NCI-H82 treated with DMSO at 0.1 percent for 48 hours (cell line): ENCODE data around the gene ANKRD60.
A peak's percentile ranks its signal among the peaks of the same experiment; 100 is the strongest.

Experiments
- DNase-seq: peaks from one replicate; lab custom pipeline; 2025; ENCODE audit not compliant: unreplicated experiment; lab: John Stamatoyannopoulos, UW

Gene ANKRD60

DNA sequence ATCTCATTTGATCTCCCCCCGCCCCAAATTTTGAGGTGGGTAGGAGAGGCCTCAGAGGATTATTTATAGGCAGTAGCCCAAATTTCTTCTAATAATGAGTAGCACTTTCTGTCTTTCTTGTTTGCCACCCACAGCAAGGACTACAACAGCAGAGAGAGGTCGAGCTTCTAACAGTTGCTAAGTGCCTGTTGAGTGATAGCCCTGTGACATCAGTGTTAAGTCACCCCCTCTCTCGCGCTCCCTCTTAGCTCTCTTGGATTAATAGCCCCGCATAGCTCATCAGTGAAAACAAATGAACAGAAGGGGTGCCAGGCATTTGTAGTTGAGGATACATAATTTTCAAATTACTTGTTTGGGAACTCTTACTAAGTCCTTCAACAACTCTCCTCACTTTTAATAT is 3.5 kb downstream of the ANKRD60 start:
- DNase-seq = no peak

DNA sequence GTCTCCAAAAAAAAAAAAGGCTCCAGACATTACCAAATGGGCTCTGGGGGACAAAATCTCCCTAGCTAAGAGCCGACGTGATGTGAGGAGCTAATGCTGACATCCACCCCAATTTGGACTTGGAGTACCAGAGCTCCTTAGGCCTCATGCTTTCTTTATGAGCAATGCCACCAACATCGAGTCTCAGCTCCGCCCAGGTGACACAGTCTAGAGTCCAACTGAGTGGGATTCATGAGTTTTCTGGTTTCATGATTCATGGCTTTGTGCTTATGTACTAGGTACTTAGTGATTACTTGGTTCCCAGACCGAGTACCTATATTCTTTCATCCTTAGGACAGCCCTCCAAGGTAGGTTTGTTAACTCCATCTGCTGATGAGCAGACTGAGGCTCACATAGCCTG is 4.4 kb downstream of the ANKRD60 start:
- no peak for DNase-seq

DNA sequence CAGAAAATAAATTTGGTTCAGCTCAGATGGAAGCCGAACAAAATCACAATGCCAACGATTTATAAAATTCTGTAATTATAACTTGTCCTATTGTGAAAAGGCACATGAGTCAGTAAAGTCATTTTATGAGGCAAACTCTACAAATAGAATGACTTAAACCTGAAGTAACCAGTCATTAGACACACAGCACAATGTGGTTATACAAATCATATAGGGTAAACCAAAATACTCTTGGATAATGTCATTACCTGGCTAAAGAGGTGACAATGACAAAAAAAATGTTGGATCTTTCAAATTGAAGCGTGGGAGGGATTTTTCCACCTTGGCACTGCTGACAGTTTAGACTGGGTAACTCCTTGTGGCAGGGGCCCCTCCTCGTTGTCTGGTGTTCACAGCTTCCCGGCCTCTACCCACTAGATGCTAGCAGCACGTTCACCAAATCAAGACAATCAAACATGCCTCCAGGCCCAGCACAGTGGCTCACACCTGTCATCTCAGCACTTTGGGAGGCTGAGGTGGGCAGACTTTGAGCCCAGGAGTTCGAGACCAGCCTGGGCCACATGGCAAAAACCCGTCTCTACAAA is 5.0 kb downstream of the ANKRD60 start:
- no peak for DNase-seq

DNA sequence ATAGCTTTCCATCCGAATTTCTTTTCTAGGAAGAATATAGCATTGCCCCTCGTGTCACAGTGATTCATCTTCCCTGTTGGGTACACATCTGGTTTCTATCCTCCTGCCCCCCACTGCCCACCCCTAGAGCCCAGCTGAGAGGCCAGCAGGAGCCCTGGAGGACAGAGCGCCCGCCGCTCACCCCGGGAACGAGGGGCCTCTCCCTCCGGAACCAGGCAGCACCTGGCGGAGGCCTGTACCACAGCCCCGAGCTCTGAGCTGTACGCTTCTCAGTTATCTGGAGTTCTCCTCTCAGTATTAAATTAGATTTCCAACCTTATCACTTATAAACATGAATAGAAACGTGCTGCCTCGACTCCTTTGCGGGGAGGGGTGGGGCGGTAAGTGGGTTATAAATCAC is 6.0 kb downstream of the ANKRD60 start:
- DNase-seq = no peak

DNA sequence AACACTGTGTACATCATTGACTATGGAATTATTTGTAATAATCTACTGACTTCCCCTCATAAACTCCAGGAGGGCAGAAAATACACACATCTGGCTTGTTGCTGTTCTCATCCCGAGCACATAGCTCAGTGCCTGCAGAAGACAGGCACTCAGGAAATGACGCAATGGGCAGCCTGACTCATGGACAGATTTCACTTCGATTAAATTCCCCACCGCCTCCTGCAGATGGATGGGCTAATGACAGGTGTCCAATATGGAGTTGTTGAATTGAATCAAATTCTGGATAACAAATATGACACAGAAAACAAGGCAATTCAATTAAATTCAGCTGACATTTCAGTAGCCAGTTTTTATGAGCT is 9.1 kb downstream of the ANKRD60 start:
- no peak for DNase-seq

DNA sequence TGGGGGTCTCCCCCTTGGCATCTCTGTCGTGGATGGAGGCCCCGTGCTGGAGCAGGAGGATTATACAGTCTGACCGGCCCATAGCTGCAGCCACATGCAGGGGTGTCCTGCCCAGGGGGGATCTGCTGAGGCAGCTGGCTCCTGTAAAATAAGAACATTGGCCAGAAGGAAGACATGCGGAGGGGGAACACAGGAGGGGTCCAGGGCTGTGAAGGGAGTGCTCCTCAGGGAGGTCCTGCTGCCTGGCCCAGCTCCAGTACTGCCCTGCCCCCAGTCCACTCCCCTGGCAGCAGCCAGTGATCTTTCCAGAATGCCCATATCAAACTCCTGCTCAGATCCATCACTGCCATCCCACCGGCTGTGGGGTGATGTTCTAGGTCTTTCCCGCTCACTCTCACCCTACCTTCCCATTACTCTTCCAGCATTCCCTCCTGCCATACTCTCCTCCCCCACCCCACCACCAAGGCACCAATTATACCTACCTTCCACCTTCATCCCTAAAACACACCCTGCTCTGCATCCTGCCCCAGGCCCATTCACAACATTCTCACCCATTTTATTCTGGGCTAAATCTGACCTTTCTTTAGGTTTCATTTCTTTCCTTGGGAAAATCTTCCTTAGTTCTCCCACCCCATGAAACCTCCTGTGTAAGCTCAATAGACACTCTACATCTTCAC is 9.7 kb downstream of the ANKRD60 start:
- no peak for DNase-seq

DNA sequence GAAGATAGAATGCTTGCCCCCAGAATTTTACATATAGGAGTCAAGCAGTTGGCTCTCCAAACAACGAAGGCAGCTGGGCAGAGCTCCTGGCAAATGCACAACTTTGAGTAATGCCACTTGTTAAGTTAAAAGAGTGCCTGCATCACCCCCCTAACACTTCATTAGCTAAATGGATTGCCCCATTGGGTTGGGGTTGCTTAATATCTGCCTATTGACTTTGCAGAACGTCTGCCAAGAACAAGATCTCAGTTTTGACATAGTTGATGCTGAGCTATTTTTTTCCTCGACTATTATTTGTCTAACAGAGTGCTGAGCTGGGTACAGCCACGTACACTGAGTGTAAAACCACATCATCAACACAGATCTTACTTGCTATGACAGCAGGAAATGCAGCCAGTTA is 12.1 kb downstream of the ANKRD60 start:
- no peak for DNase-seq

DNA sequence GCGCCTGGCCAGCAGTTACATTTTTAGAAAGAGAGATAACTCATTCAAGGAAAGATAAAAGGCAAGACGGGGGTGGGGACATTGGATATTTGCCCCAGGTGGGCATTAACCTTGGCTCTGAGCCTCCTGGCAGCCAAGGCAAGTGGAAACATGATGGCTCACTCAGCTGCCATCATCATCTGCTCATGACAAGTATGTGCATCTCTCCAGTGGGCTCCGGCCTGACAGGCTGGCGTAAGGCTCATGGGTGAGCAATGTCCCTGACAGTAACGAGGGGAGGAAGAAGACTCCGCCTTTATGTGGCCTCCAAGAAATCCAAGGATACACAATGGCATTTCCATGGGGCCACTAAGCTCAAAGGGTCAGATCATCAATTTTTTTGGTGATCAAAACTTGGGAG is 13.3 kb downstream of the ANKRD60 start:
- DNase-seq = no peak

DNA sequence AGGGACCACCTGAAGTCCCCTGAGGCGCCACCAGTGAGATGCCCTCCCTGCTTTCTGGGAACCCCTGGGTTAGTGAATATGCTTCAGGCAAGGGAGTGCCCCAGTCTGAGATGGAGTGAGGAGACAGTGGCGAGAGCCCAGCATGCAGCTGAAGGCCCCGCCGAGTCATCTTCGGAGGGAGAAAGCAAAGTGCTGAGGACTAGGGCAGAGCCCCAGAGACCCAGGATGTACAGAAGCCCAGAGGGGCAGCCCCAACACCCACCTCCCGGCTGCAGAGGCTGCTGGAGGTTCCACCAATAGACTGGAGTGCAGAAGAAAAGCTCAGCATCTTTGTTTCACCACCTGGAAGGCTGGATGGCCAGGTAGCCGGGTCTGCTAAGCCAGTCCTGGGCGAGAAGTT is 14.1 kb downstream of the ANKRD60 start:
- no peak for DNase-seq

DNA sequence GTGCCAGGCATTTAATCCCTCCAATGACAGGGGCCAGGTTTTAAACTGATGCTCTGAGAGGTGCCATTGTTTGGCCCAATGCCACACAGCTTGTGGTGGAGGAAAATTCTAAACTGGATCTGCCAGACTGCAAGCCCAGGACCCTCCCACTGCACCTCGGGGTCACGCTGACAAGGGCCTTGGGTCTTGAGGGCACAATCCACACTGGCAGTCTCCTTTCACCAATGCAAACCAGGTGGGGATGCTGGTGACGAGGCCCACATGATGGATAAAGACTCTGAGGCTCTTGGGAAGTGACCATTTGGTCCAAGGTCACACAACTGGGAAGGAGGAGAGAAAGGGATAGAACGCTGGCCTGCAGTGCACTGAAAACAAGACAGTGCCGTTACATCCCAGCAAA is 14.7 kb downstream of the ANKRD60 start:
- no peak for DNase-seq

DNA sequence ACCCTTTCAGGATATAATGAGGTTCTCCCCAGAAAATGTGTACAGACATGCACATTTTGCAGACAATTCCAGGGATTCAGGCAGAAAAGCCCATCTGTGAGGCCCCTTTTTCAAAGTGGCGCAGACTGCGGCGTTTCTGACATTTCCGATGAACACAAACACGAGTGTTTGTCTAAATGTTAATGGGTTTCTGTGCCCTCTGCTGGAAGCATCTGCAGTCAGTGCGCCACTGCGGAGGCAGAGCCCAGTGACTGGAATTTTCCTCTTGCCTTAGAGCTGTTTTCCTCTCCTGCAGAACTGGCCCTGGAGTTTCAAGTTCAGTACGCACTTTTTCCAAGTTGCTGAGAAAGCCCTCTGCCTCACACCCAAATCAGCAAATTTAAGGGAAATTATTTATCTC is 15.3 kb downstream of the ANKRD60 start:
- DNase-seq = no peak

DNA sequence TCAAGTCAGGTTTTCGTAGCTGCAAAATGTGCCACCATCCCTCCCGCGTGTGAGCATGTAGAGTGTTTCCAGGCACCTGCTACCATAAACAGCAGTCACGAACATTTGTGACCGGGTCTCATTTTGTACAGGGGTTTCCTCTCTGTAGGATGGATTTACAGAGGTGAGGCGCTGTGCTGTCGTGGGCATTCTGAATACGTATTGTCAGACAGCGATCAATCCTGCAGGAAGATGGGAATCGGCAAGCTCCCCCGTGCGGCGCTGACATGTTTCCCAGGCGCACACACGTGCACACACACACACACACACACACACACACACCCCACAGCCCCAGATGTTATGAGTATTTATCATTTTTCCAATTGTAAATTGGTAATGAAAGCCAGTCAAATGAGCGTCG is 15.8 kb downstream of the ANKRD60 start:
- no peak for DNase-seq

DNA sequence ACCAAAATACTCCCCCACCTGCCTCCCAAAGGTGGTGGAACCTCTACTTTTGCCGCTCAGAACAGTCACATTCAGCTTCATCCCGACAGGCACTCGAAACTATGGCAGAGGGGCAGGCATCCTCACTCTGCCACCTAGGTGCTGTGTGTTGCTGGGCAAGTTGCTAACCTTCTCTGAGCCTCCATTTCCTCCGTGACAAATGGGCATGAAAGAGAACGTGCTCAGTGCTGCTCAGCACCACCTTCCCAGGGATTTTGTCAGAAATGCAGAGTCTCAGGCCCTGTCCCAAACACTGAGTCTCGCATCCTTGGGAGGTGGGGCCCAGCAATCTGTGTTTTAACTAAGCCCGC is 18.1 kb downstream of the ANKRD60 start:
- no peak for DNase-seq

DNA sequence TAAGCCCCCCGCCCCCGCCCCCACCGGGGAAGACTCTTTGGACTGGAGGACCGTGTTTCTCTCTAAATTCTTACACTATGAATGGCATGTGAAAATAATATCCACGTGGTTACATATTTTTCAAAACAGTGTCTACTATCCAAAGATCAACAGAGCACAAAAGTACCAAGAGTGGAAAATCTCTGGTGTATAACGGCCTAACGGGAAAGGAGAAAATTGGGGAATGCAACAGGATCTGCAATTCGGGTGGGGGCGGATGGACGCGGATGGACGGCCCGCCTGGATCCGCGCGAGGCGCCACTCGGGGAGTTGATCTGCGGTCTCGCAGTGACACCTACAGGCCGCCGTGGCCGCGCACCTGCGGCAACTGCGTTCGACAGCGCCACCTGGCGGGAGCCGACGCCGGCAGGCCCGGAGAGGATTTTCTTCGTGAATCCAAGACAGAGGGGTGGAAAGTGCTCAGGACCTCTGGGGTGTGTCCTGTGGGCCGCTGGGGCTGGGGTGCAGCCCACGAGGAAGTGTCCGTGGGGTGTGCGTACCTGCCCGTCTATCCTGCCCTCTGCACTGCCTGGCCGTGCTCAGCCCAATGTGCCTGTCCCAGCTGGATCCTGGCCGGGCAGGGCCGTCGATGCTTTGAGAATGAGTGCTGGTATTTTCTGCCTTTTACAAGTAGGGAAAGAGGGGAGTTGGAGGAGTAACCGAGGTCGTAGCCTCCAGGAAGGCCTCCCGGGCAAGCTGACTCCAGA is 18.6 kb downstream of the ANKRD60 start:
- peak; percentile 23 for DNase-seq

DNA sequence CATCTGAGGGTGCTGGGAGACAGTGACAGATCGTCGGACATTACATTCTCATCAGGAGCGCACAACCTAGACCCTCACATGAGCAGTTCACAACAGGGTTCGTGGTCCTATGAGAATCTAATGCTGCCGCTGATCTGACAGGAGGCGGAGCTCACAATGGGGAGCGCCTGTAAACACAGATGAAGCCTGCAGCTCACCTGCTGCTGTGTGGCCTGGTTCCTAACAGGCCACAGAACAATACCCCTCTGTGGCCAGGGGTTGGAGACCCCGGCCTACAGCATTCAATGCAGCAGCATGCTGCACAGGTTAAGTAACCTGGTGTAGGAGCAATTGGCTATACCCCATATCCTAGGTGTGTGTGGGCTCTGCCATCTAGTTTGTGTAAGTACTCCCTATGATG is 19.5 kb downstream of the ANKRD60 start:
- DNase-seq = no peak

DNA sequence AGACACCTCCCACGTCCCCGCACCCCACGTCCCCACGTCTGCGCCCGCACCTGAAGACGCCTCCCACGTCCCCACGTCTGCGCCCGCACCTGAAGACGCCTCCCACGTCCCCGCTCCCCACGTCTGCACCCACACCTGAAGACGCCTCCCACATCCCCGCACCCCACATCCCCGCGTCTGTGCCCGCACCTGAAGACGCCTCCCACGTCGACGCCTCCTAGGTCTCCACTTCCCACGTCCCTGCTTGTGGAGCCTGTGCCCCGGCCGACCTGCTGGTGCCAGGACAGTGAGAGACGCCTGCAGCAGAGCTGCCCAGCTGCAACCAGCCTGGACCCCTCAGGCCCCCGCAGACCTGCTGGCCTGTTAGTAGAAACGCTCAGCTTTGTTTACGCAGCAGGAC is 22.6 kb downstream of the ANKRD60 start:
- no peak for DNase-seq

DNA sequence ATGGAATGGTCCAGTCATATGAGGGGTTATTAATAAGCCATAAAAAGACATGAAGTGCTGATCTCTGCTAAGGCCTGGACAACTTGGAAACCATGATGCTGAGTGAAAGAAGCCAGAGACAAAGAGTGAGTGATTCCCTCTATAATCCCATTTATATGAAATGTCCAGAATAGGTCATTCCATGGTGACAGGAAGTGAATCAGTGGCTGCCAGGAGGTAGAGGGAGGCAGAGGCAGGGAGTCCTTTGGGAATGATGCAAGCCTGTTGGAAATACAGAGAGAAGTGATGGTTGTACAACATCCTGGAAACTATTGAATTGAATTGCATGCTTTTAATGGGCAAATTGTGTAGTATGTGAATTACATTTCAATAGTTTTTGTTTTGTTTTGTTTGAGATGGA is 26.4 kb downstream of the ANKRD60 start:
- no peak for DNase-seq

DNA sequence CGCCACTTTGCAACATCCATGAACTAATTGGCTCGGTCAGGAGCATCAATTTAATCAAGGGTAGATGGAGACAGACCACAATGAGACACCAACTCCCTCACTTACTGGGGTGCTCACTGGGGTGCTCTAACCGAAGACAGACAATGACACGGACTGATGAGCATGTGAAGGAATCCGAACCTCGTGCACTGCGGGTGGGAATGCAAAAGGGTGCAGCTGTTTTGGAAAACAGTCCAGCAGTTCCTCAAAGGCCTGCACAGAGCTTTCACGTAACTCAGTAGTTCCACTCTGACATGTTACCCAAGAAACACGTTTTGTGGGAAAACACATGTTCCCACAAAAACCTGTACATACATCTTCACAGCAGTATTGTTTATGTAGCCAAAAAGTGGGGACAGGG is 26.8 kb downstream of the ANKRD60 start:
- no peak for DNase-seq

DNA sequence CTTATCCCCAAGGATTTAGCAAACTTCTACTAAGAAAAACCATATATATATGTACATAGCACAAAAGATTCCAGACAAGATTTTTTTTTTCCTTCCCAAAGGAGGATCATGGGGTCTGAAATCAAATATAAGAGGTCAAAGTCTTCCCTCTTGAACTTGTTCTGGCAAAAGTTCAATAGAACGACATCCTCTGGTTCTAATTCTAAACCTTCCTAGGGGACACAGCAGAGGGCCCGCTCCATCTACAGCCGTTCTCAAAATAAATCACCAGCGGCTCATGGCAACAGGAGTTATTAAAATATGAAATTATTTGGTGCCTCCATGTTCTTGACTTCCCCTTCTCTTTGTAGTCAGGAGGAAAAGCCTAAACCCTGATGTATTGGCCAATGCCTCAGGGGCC is 29.0 kb downstream of the ANKRD60 start:
- no peak for DNase-seq

DNA sequence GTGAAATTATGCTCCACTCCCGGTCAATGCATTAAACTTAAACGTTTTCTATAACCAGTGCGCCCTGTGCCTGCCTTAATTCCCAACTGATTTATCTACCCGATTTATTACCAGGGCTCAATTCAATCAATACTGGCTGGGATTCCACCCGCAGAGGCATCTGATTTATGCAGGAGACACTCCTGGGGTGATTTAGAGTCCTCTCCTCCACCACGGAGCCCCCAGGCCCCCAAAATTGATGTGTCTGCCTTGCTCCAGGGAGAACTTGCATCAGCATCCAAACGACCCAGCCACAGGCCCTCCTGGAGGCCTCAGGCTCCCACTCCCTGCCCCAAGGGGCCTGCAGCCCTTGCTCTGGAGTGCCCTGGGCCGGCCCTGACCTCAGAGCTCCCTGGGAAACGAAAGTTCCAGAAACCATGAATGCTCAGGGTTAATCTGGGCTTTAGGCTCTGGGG is 29.5 kb downstream of the ANKRD60 start:
- no peak for DNase-seq

DNA sequence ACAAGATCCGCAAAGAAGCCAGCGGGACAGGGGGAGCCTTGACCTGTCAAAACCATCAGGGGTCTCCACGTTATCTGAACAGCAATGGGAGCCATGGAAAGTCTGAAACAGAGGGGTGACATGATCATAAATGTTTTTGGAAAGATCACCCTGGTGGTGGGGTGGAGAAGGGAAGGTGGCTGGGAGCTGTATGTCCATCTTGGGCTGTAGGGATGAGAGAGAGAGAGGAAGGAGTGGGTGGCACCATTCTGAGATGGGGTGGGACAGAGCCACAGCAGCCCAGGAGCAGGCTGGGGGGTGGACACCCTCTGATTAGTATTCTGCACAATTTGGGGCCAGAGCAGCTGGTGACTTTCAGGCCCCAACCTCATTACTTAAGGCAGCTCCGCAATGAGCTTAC is 30.1 kb downstream of the ANKRD60 start:
- DNase-seq = no peak

DNA sequence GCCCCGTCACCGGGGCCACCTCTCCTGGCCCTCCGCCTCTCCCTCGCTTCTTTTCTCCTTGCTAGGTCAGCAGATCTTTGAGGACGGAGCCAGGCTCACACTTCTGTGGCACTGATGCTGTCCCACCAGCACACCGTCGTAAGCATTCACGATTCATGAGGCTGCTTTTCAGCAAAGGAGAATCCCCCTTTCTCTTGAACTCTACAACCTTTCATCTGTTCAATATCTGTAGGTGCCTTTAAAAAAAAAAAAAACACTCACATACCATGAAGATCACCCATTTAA is 31.3 kb downstream of the ANKRD60 start:
- no peak for DNase-seq
